ENCODE results near the gene ANO3.

DNA sequence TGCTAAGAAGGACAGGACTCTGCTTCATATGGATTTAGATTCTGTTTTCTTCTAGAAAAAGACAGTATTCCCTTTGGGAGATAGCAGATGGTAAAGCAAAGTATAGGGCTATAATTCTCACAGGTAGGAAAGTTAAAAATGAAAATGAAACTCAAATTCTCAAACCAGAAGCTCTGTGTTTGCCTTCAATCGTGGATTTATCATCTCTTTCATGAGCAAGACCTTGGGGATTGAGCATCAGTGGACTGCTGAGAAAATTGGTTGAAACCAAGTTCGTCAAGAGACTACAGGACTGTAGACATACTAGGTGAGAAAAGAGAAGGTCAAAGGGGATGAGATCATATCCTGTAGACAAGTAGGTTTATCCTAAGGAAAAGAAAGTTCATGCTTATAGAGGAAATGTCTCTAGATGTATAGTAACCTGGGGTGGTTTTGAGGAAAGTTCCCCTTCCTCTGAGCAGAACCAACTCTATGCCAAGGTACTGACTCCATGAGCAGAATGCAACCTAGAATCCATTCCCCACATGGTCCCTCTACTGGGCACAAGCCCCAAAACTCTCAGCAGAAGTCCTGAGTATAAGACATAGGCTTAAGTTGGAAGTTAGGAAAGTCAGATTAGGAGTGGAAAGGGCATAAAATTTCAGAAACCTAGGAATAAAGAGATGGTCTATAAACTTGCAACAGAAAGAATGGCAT, 343.5 kb downstream of the ANO3 start:
- TF ChIP-seq GATA2 (IDR thresholded peaks at IDR 0.05; ENCODE audit: low read depth, low read length) (no peak), GATA3 (IDR thresholded peaks at IDR 0.05; ENCODE audit: low read depth, low read length) (no peak)
